ENCODE data around the gene CCDC141. TPM values are rescaled to one million over a fixed set of nuclear protein-coding genes. Genes with fewer than 3 reads are reported as not detected.
"Not testable (repeated sequence)": the region's sequence is repeated elsewhere in the genome, so short reads cannot be mapped to it uniquely, and the experiment has no call there.

Gene CCDC141
- total and polyA plus RNA-seq, 2 experiments from 2014 or later = 3.0 to 7.2 TPM

DNA sequence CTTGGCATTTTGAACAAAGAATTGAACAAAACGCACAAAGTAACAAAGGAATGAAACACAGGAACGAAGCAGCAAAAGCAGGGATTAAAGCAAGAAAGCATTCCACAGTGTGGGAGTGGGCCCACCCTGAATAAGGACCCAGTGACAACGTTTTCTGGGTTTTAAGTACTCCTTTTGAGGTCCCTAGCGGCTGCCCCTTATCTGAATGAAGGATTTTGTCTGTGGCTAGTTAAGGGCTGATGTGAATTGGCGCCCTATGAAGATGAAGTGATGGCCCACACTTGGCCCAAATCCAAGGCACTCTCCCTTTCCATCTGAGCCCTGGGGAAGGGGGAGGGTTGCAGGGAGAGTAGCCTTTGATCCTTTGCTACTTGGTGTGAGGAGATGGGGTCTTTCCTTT lies 7.8 kb upstream of the CCDC141 start:
- Histone ChIP-seq H3K4me1 (ENCODE audit: insufficient read depth) (peaks cover 11% of the 10 kb centered on the region), H3K36me3 (replicated peaks; ENCODE audit: insufficient read depth, low read depth) (no peaks in the 10 kb centered on the region), H3K9me2 (replicated peaks; ENCODE audit: insufficient read depth) (no peaks in the 10 kb centered on the region), H3K27me3 (no peaks in the 10 kb centered on the region), H3K79me2 (no peaks in the 10 kb centered on the region), H3K4me3 (no peak overlapping the region), H3K4me2 (no peak overlapping the region), H2AFZ (no peak overlapping the region), H4K20me1 (ENCODE audit: insufficient read depth, poor library complexity, severe bottlenecking) (no peaks in the 10 kb centered on the region), H3K27ac (peak overlapping the region; percentile 63), H3K9me3 (ENCODE audit: low read depth) (no peaks in the 10 kb centered on the region)
- 82% methylated on average over 5 of the region's 5 CpGs for WGBS (ENCODE audit: low lambda C conversion rate, missing lambda C conversion rate)
- no peak for DNase-seq (ENCODE audit: low spot score)
- TF ChIP-seq EZH2phosphoT487 (IDR thresholded peaks at IDR 0.05; ENCODE audit: low read depth, severe bottlenecking, unreplicated experiment) (no peak), EZH2 (IDR thresholded peaks at IDR 0.05; ENCODE audit: borderline replicate concordance) (no peak), CTCF (IDR thresholded peaks at IDR 0.05; ENCODE audit: poor library complexity) (no peak)

GRCh38 chr2:179053568-179053967 lies 3.6 kb upstream of the CCDC141 start:
- not testable (repeated sequence) for H3K9me3 ChIP-seq (ENCODE audit: low read depth); H3K36me3 ChIP-seq (replicated peaks; ENCODE audit: insufficient read depth, low read depth); H3K27ac ChIP-seq; H3K4me3 ChIP-seq; H2AFZ ChIP-seq; H3K4me2 ChIP-seq; H3K9me2 ChIP-seq (replicated peaks; ENCODE audit: insufficient read depth); H3K27me3 ChIP-seq; H3K79me2 ChIP-seq; DNase-seq (ENCODE audit: low spot score); H4K20me1 ChIP-seq (ENCODE audit: insufficient read depth, poor library complexity, severe bottlenecking)
- WGBS (ENCODE audit: low lambda C conversion rate, missing lambda C conversion rate) = 87% methylated on average over 3 of the region's 3 CpGs
- H3K4me1 ChIP-seq (ENCODE audit: insufficient read depth) = peaks cover 27% of the 10 kb centered on the region

DNA sequence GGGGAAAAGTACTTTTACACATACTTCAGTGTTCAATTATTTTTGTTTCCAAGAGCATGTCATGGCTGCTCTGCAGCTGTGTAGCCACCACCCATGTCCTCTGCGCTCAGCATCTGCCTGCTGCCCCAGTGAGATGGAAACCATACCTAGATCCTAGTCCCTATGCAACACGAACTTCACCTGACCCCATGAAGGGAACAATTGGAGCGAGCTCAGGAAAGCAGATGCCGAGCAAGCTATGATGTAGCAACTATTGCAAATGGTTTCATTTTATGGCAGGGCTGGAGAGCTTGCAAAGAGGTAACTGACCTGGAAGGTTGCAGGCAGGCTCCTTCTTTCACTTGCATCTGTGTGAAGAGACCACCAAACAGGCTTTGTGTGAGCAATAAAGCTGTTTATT lies 1.3 kb upstream of the CCDC141 start:
- no peaks in the 10 kb centered on the region for H3K79me2 ChIP-seq
- no peaks in the 10 kb centered on the region for H3K9me2 ChIP-seq (replicated peaks; ENCODE audit: insufficient read depth)
- DNase-seq (ENCODE audit: low spot score) = peak; percentile 26
- no peaks in the 10 kb centered on the region for H4K20me1 ChIP-seq (ENCODE audit: insufficient read depth, poor library complexity, severe bottlenecking)
- peaks cover 30% of the 10 kb centered on the region for H3K4me1 ChIP-seq (ENCODE audit: insufficient read depth)
- H3K4me3 ChIP-seq = no peak overlapping the region
- peak overlapping the region; percentile 74 for H3K4me2 ChIP-seq
- H2AFZ ChIP-seq = peak overlapping the region; percentile 25
- H3K9me3 ChIP-seq (ENCODE audit: low read depth) = no peaks in the 10 kb centered on the region
- peak overlapping the region; percentile 48 for H3K27ac ChIP-seq
- no peaks in the 10 kb centered on the region for H3K27me3 ChIP-seq
- WGBS (ENCODE audit: low lambda C conversion rate, missing lambda C conversion rate) = 51% methylated on average over 4 of the region's 4 CpGs
- H3K36me3 ChIP-seq (replicated peaks; ENCODE audit: insufficient read depth, low read depth) = no peaks in the 10 kb centered on the region
- TF ChIP-seq EZH2phosphoT487 (IDR thresholded peaks at IDR 0.05; ENCODE audit: low read depth, severe bottlenecking, unreplicated experiment) = no peak
- TF ChIP-seq EZH2 (IDR thresholded peaks at IDR 0.05; ENCODE audit: borderline replicate concordance) = no peak
- no peak for TF ChIP-seq CTCF (IDR thresholded peaks at IDR 0.05; ENCODE audit: poor library complexity)

GRCh38 chr2:179050755-179051154 lies 818 bp upstream of the CCDC141 start:
- Histone ChIP-seq H3K36me3 (replicated peaks; ENCODE audit: insufficient read depth, low read depth) (no peaks in the 10 kb centered on the region), H4K20me1 (ENCODE audit: insufficient read depth, poor library complexity, severe bottlenecking) (no peaks in the 10 kb centered on the region), H3K9me3 (ENCODE audit: low read depth) (no peaks in the 10 kb centered on the region), H3K9me2 (replicated peaks; ENCODE audit: insufficient read depth) (no peaks in the 10 kb centered on the region), H3K27ac (peak overlapping the region; percentile 48), H3K27me3 (no peaks in the 10 kb centered on the region), H3K4me3 (no peak overlapping the region), H3K4me1 (ENCODE audit: insufficient read depth) (peaks cover 30% of the 10 kb centered on the region), H3K4me2 (peak overlapping the region; percentile 74), H2AFZ (peak overlapping the region; percentile 25), H3K79me2 (no peaks in the 10 kb centered on the region)
- no peak for DNase-seq (ENCODE audit: low spot score)
- TF ChIP-seq EZH2phosphoT487 (IDR thresholded peaks at IDR 0.05; ENCODE audit: low read depth, severe bottlenecking, unreplicated experiment) = no peak
- TF ChIP-seq EZH2 (IDR thresholded peaks at IDR 0.05; ENCODE audit: borderline replicate concordance) = no peak
- no peak for TF ChIP-seq CTCF (IDR thresholded peaks at IDR 0.05; ENCODE audit: poor library complexity)

All from hepatocyte (in vitro differentiated cells).